Measurements from ENCODE around the gene KCNQ5.

KCNQ5 gene

DNA sequence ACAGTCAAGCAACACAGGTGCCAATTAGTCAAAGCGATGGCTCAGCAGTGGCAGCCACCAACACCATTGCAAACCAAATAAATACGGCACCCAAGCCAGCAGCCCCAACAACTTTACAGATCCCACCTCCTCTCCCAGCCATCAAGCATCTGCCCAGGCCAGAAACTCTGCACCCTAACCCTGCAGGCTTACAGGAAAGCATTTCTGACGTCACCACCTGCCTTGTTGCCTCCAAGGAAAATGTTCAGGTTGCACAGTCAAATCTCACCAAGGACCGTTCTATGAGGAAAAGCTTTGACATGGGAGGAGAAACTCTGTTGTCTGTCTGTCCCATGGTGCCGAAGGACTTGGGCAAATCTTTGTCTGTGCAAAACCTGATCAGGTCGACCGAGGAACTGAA lies 572.9 kb downstream of the KCNQ5 start:
- Histone ChIP-seq H3K79me2 (ENCODE audit: insufficient read depth, low read length) (no peaks in the 10 kb centered on the region), H3K36me3 (ENCODE audit: insufficient read depth, low read length) (peaks cover 20% of the 10 kb centered on the region), H3K4me3 (ENCODE audit: low read depth, low read length, poor library complexity, severe bottlenecking) (no peak overlapping the region), H3K9ac (ENCODE audit: low read length) (no peak overlapping the region), H3K9me2 (ENCODE audit: low read depth, low read length) (no peaks in the 10 kb centered on the region), H4K20me1 (ENCODE audit: insufficient read depth, low read length) (peaks cover 2% of the 10 kb centered on the region; the same call in 1 of the 2 replicates), H3K4me1 (ENCODE audit: insufficient read depth, low read length, severe bottlenecking) (no peaks in the 10 kb centered on the region), H3K9me3 (ENCODE audit: low read length) (no peaks in the 10 kb centered on the region), H3K4me2 (ENCODE audit: low read length) (no peak overlapping the region), H3K27ac (ENCODE audit: low read depth, low read length, poor library complexity, severe bottlenecking) (no peak overlapping the region), H3F3A (ENCODE audit: insufficient read depth, low read length) (peaks cover 4% of the 10 kb centered on the region; the same call in 1 of the 2 replicates), H3K27me3 (ENCODE audit: insufficient read depth, low read length) (no peaks in the 10 kb centered on the region), H2AFZ (ENCODE audit: low read length) (no peak overlapping the region)
- TF ChIP-seq, protein P1, sequence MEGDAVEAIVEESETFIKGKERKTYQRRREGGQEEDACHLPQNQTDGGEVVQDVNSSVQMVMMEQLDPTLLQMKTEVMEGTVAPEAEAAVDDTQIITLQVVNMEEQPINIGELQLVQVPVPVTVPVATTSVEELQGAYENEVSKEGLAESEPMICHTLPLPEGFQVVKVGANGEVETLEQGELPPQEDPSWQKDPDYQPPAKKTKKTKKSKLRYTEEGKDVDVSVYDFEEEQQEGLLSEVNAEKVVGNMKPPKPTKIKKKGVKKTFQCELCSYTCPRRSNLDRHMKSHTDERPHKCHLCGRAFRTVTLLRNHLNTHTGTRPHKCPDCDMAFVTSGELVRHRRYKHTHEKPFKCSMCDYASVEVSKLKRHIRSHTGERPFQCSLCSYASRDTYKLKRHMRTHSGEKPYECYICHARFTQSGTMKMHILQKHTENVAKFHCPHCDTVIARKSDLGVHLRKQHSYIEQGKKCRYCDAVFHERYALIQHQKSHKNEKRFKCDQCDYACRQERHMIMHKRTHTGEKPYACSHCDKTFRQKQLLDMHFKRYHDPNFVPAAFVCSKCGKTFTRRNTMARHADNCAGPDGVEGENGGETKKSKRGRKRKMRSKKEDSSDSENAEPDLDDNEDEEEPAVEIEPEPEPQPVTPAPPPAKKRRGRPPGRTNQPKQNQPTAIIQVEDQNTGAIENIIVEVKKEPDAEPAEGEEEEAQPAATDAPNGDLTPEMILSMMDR (IDR thresholded peaks at IDR 0.05; ENCODE audit: low read length) = no peak

DNA sequence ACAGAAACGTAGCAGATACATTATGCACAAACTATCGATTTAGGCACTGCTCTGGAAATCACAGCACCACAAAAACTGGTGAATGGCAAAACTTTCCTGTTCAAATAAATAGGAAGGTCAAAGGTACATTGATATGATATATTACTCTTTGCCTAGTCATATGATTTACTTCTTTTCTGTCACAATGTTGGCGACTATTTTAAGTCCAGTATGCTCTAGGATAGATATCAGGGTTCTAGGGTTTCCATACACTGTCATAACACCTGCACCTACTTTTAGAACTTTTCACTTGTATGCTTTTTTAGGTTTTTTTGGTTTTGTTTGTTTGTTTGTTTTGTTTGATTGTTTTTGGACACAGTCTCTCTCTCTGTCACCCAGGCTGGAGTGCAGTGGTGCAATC lies 578.4 kb downstream of the KCNQ5 start:
- H3K4me1 ChIP-seq (ENCODE audit: insufficient read depth, low read length, severe bottlenecking) = no peaks in the 10 kb centered on the region
- no peaks in the 10 kb centered on the region for H3K79me2 ChIP-seq (ENCODE audit: insufficient read depth, low read length)
- H4K20me1 ChIP-seq (ENCODE audit: insufficient read depth, low read length) = peaks cover 2% of the 10 kb centered on the region; the same call in 1 of the 2 replicates
- H3K9me2 ChIP-seq (ENCODE audit: low read depth, low read length) = no peaks in the 10 kb centered on the region
- no peak for TF ChIP-seq EZH2 (IDR thresholded peaks at IDR 0.05; ENCODE audit: borderline replicate concordance, low read length)
- TF ChIP-seq, protein P1 (IDR thresholded peaks at IDR 0.05; ENCODE audit: low read length) = no peak
- no peak overlapping the region for H2AFZ ChIP-seq (ENCODE audit: low read length)
- no peaks in the 10 kb centered on the region for H3K9me3 ChIP-seq (ENCODE audit: low read length)
- no peak overlapping the region for H3K4me3 ChIP-seq (ENCODE audit: low read depth, low read length, poor library complexity, severe bottlenecking)
- peaks cover 10% of the 10 kb centered on the region for H3K36me3 ChIP-seq (ENCODE audit: insufficient read depth, low read length)
- H3K27me3 ChIP-seq (ENCODE audit: insufficient read depth, low read length) = no peaks in the 10 kb centered on the region
- H3K4me2 ChIP-seq (ENCODE audit: low read length) = no peak overlapping the region
- no peak overlapping the region for H3K27ac ChIP-seq (ENCODE audit: low read depth, low read length, poor library complexity, severe bottlenecking)
- peaks cover 4% of the 10 kb centered on the region; the same call in 1 of the 2 replicates for H3F3A ChIP-seq (ENCODE audit: insufficient read depth, low read length)
- H3K9ac ChIP-seq (ENCODE audit: low read length) = no peak overlapping the region

DNA sequence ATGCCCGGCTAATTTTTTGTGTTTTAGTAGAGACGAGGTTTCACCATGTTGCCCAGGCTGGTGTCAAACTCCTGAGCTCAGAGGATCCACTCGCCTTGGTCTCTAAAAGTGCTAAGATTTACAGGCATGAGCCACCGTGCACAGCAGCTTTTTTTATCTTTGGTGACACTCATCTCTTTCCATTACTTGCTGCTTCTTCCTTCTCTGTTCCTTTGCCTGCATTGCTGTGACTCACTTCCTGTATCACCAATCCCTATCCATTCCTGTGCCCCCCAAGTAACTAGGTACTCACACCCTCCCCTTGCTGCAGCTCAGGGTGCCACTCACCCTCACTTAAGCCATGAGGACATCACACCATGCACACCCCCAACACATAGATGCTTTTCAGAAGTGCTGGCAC lies 578.9 kb downstream of the KCNQ5 start:
- Histone ChIP-seq H3K4me3 (ENCODE audit: low read depth, low read length, poor library complexity, severe bottlenecking) (no peak overlapping the region), H3K9me2 (ENCODE audit: low read depth, low read length) (no peaks in the 10 kb centered on the region), H4K20me1 (ENCODE audit: insufficient read depth, low read length) (peaks cover 2% of the 10 kb centered on the region; the same call in 1 of the 2 replicates), H3K9me3 (ENCODE audit: low read length) (no peaks in the 10 kb centered on the region), H3K27ac (ENCODE audit: low read depth, low read length, poor library complexity, severe bottlenecking) (no peak overlapping the region), H3K79me2 (ENCODE audit: insufficient read depth, low read length) (no peaks in the 10 kb centered on the region), H3K9ac (ENCODE audit: low read length) (no peak overlapping the region), H3K4me1 (ENCODE audit: insufficient read depth, low read length, severe bottlenecking) (no peaks in the 10 kb centered on the region), H3K4me2 (ENCODE audit: low read length) (no peak overlapping the region), H3K36me3 (ENCODE audit: insufficient read depth, low read length) (peaks cover 5% of the 10 kb centered on the region), H3K27me3 (ENCODE audit: insufficient read depth, low read length) (no peaks in the 10 kb centered on the region), H3F3A (ENCODE audit: insufficient read depth, low read length) (peaks cover 4% of the 10 kb centered on the region; the same call in 1 of the 2 replicates), H2AFZ (ENCODE audit: low read length) (no peak overlapping the region)
- TF ChIP-seq EZH2 (IDR thresholded peaks at IDR 0.05; ENCODE audit: borderline replicate concordance, low read length) = no peak
- TF ChIP-seq, protein P1 (IDR thresholded peaks at IDR 0.05; ENCODE audit: low read length) = no peak
